IPS-18c (cell line): Measurements from ENCODE around the gene TNIP2.
"Not testable (repeated sequence)": the region's sequence is repeated elsewhere in the genome, so short reads cannot be mapped to it uniquely, and the experiment has no call there.

ENCODE experiments used
- H3K4me3 ChIP-seq: 2 replicates; pipeline ENCODE4 v1.7.0; 2013; ENCODE audit warnings: low read depth, mild to moderate bottlenecking, low read length, moderate library complexity; ENCODE audit not compliant: insufficient read depth
- H3K9me3 ChIP-seq: one replicate; pipeline ENCODE4 v1.6.1; 2013; ENCODE audit warnings: mild to moderate bottlenecking, low read length, moderate library complexity; ENCODE audit not compliant: control insufficient read depth, insufficient read depth

TNIP2 gene

GRCh38 chr4:2741626-2742025 lies 14.5 kb downstream of the TNIP2 start:
- no peak overlapping the region for H3K4me3 ChIP-seq
- peaks cover 2% of the 10 kb centered on the region for H3K9me3 ChIP-seq

- H3K4me3 ChIP-seq, H3K9me3 ChIP-seq: not testable (repeated sequence)
Measured at GRCh38 chr4:2738296-2738695, 17.8 kb downstream of the TNIP2 start.

GRCh38 chr4:2735869-2736268 lies 20.3 kb downstream of the TNIP2 start:
- no peak overlapping the region for H3K4me3 ChIP-seq
- H3K9me3 ChIP-seq = no peaks in the 10 kb centered on the region

- Histone ChIP-seq H3K9me3 (no peaks in the 10 kb centered on the region), H3K4me3 (no peak overlapping the region)
Measured at GRCh38 chr4:2734612-2735011, 21.5 kb downstream of the TNIP2 start.

- no peaks in the 10 kb centered on the region for H3K9me3 ChIP-seq
- H3K4me3 ChIP-seq = no peak overlapping the region
Measured at GRCh38 chr4:2733844-2734574, 22.1 kb downstream of the TNIP2 start.

GRCh38 chr4:2733001-2733843 lies 22.9 kb downstream of the TNIP2 start:
- no peaks in the 10 kb centered on the region for H3K9me3 ChIP-seq
- no peak overlapping the region for H3K4me3 ChIP-seq

GRCh38 chr4:2732526-2732925 lies 23.6 kb downstream of the TNIP2 start:
- Histone ChIP-seq H3K4me3 (no peak overlapping the region), H3K9me3 (no peaks in the 10 kb centered on the region)

- no peaks in the 10 kb centered on the region for H3K9me3 ChIP-seq
- no peak overlapping the region for H3K4me3 ChIP-seq
Measured at GRCh38 chr4:2731907-2732317, 24.2 kb downstream of the TNIP2 start.

- H3K9me3 ChIP-seq = no peaks in the 10 kb centered on the region
- no peak overlapping the region for H3K4me3 ChIP-seq
Measured at GRCh38 chr4:2729533-2729875, 26.6 kb downstream of the TNIP2 start.

- Histone ChIP-seq H3K9me3 (no peaks in the 10 kb centered on the region), H3K4me3 (no peak overlapping the region)
Measured at GRCh38 chr4:2728806-2729532, 27.2 kb downstream of the TNIP2 start.

- no peaks in the 10 kb centered on the region for H3K9me3 ChIP-seq
- no peak overlapping the region for H3K4me3 ChIP-seq
Measured at GRCh38 chr4:2728221-2728620, 27.9 kb downstream of the TNIP2 start.

- H3K4me3 ChIP-seq = not testable (repeated sequence)
Measured at GRCh38 chr4:2726881-2727280, 29.3 kb downstream of the TNIP2 start.

GRCh38 chr4:2725380-2725779 lies 30.8 kb downstream of the TNIP2 start:
- no peaks in the 10 kb centered on the region for H3K9me3 ChIP-seq
- no peak overlapping the region for H3K4me3 ChIP-seq

More at GRCh38 chr4:2726881-2727280, 29.3 kb downstream of the TNIP2 start:
- H3K9me3 ChIP-seq = not testable (repeated sequence)

- no peak overlapping the region for H3K4me3 ChIP-seq
- no peaks in the 10 kb centered on the region for H3K9me3 ChIP-seq
Measured at GRCh38 chr4:2723751-2724150, 32.4 kb downstream of the TNIP2 start.

- Histone ChIP-seq H3K4me3 (no peak overlapping the region), H3K9me3 (no peaks in the 10 kb centered on the region)
Measured at GRCh38 chr4:2722033-2722432, 34.1 kb downstream of the TNIP2 start.

GRCh38 chr4:2721586-2721985 lies 34.5 kb downstream of the TNIP2 start:
- no peaks in the 10 kb centered on the region for H3K9me3 ChIP-seq
- no peak overlapping the region for H3K4me3 ChIP-seq

GRCh38 chr4:2716236-2716635 lies 39.9 kb downstream of the TNIP2 start:
- Histone ChIP-seq H3K4me3 (no peak overlapping the region), H3K9me3 (no peaks in the 10 kb centered on the region)

GRCh38 chr4:2715426-2715825 lies 40.7 kb downstream of the TNIP2 start:
- no peaks in the 10 kb centered on the region for H3K9me3 ChIP-seq
- no peak overlapping the region for H3K4me3 ChIP-seq
